ENCODE data around the gene SLC25A19. TPM values are rescaled to one million over a fixed set of nuclear protein-coding genes. Genes with fewer than 3 reads are reported as not detected.

Gene SLC25A19
- total and polyA plus RNA-seq, 9 of the 15 experiments (the other 6 are each of a cell fraction or from before 2014, with no cell fraction given): 33.4 to 76.6 (median 55.3) TPM

GRCh38 chr17:75237100-75238014 is 51.9 kb downstream of the SLC25A19 start:
- no peaks in the 10 kb centered on the region for H3K9me3 ChIP-seq (replicated peaks; ENCODE audit: control insufficient read depth, insufficient read depth, low read depth, low read length)
- H3K4me2 ChIP-seq (ENCODE audit: insufficient read depth, low read length): no peak overlapping the region
- no peak overlapping the region for H2AFZ ChIP-seq (ENCODE audit: low read depth, low read length)
- in situ Hi-C loops (cut with MboI): no loop called here
- CTCF ChIA-PET (ENCODE audit: low intra/inter-chr PET ratio): interaction anchor here (2.8 kb wide), 1 partner anchor 276 kb away, joined by 10 read pairs; no protein-coding TSS in a partner anchor
- no peaks in the 10 kb centered on the region for H3K27me3 ChIP-seq (ENCODE audit: control insufficient read depth in 2 of 2, insufficient read depth in 2 of 2, low read length in 2 of 2)
- no peaks in the 10 kb centered on the region for H3K79me2 ChIP-seq (ENCODE audit: control insufficient read depth, insufficient read depth, low read length)
- peaks cover 19% of the 10 kb centered on the region; the same call in 1 of the 2 replicates for H4K20me1 ChIP-seq (replicated peaks; ENCODE audit: control insufficient read depth, insufficient read depth, low read length)
- peak overlapping the region in 1 of 2 experiments; percentile 70; a peak in 1 of 4 replicates for H3K9ac ChIP-seq (ENCODE audit: insufficient read depth in 1 of 2, low read depth in 2 of 2, low read length in 2 of 2)
- no peak overlapping the region for H3K4me3 ChIP-seq
- WGBS (ENCODE audit: insufficient coverage, low coverage, missing lambda C conversion rate): 89% methylated on average over 12 of the region's 12 CpGs
- FAIRE-seq: no peak
- peak; percentile 14; the same call in 1 of the 2 replicates for TF ChIP-seq RBFOX2 (IDR thresholded peaks at IDR 0.05; ENCODE audit: low read depth, low read length)
- TF ChIP-seq POLR2A (conservative IDR thresholded peaks at IDR 0.05): peak; percentile 64
- TF ChIP-seq SUPT5H (IDR thresholded peaks at IDR 0.05): peak; percentile 40
- TF ChIP-seq TAF9B (IDR thresholded peaks at IDR 0.05; ENCODE audit: partially characterized antibody): no peak
- TF ChIP-seq PHTF2 (CRISPR knock-in tag; IDR thresholded peaks at IDR 0.05): no peak
- peak; percentile 53; the same call in 1 of the 2 replicates for TF ChIP-seq POLR2G (IDR thresholded peaks at IDR 0.05; ENCODE audit: low read depth, low read length)
- TF ChIP-seq POLR2B (IDR thresholded peaks at IDR 0.05; ENCODE audit: low read depth, partially characterized antibody): peak; percentile 1
- H3K27ac ChIP-seq (ENCODE audit: extremely low read depth, low read depth, low read length): no peak overlapping the region; the same call in 2 of the 3 replicates
- no peak for DNase-seq (ENCODE audit: extremely low read depth in 1 of 4, low spot score in 3 of 4)
- H3K4me1 ChIP-seq (replicated peaks in 1 of 2; ENCODE audit: control insufficient read depth in 2 of 2, insufficient read depth in 2 of 2, low read length in 2 of 2): peaks cover 14 to 33% of the 10 kb centered on the region in 2 experiments
- H3K9me1 ChIP-seq (ENCODE audit: control insufficient read depth, insufficient read depth, low read length): no peaks in the 10 kb centered on the region
- intact Hi-C loops (cut with micrococcal nuclease): loop anchor here (5.0 kb wide), 1 partner anchor 125 kb away; no protein-coding TSS in a partner anchor
- POLR2A ChIA-PET: interaction anchor here (0.6 to 1.3 kb wide), 9 partner anchors 8 to 343 kb away, joined by 3 to 4 read pairs (median 3); no protein-coding TSS in a partner anchor
- no peak for ATAC-seq
- H3K36me3 ChIP-seq (ENCODE audit: control insufficient read depth, insufficient read depth, low read length): peaks cover 89% of the 10 kb centered on the region
- BruUV-seq (replicated peaks): TSS peak; percentile 27
